GM19395 (cell line): ENCODE results near the gene SLC2A14.
"Not testable (repeated sequence)": the region's sequence is repeated elsewhere in the genome, so short reads cannot be mapped to it uniquely, and the experiment has no call there.

ENCODE experiments used
- ATAC-seq: cut with Tn5 transposase; IDR thresholded peaks from one replicate; pipeline ENCODE4 v1.9.1; 2021; ENCODE audit warnings: mild to moderate bottlenecking, moderate library complexity; ENCODE audit not compliant: unreplicated experiment

SLC2A14 gene

GRCh38 chr12:7877420-7877819, 4.7 kb upstream of the SLC2A14 start:
- no peak for ATAC-seq

- ATAC-seq = no peak
These were observed 2.4 kb downstream of the SLC2A14 start for GRCh38 chr12:7870335-7870734.

- ATAC-seq = no peak
These were observed 3.6 kb downstream of the SLC2A14 start for GRCh38 chr12:7869137-7869536.

GRCh38 chr12:7868391-7868790, 4.3 kb downstream of the SLC2A14 start:
- no peak for ATAC-seq

GRCh38 chr12:7864601-7865150, 8.0 kb downstream of the SLC2A14 start:
- no peak for ATAC-seq

GRCh38 chr12:7862814-7863348, 9.8 kb downstream of the SLC2A14 start:
- not testable (repeated sequence) for ATAC-seq

GRCh38 chr12:7862301-7862700, 10.4 kb downstream of the SLC2A14 start:
- ATAC-seq = not testable (repeated sequence)

GRCh38 chr12:7859552-7859951, 13.2 kb downstream of the SLC2A14 start:
- no peak for ATAC-seq

GRCh38 chr12:7857971-7858370, 14.7 kb downstream of the SLC2A14 start:
- no peak for ATAC-seq

GRCh38 chr12:7856516-7856915, 16.2 kb downstream of the SLC2A14 start:
- ATAC-seq = no peak

GRCh38 chr12:7853557-7853956, 19.2 kb downstream of the SLC2A14 start:
- no peak for ATAC-seq

- not testable (repeated sequence) for ATAC-seq
These were observed 21.1 kb downstream of the SLC2A14 start for GRCh38 chr12:7851622-7852081.

GRCh38 chr12:7850099-7850498, 22.6 kb downstream of the SLC2A14 start:
- not testable (repeated sequence) for ATAC-seq

GRCh38 chr12:7848098-7848422, 24.7 kb downstream of the SLC2A14 start:
- ATAC-seq = not testable (repeated sequence)

- not testable (repeated sequence) for ATAC-seq
These were observed 25.3 kb downstream of the SLC2A14 start for GRCh38 chr12:7847226-7848097.

GRCh38 chr12:7844116-7844515, 28.6 kb downstream of the SLC2A14 start:
- no peak for ATAC-seq

GRCh38 chr12:7843583-7843982, 29.1 kb downstream of the SLC2A14 start:
- ATAC-seq = not testable (repeated sequence)

- not testable (repeated sequence) for ATAC-seq
These were observed 29.6 kb downstream of the SLC2A14 start for GRCh38 chr12:7843149-7843548.

GRCh38 chr12:7842444-7842843, 30.3 kb downstream of the SLC2A14 start:
- ATAC-seq = not testable (repeated sequence)

GRCh38 chr12:7839848-7840247, 32.9 kb downstream of the SLC2A14 start:
- ATAC-seq = not testable (repeated sequence)

GRCh38 chr12:7839226-7839625, 33.5 kb downstream of the SLC2A14 start:
- not testable (repeated sequence) for ATAC-seq

GRCh38 chr12:7837366-7837765, 35.3 kb downstream of the SLC2A14 start:
- no peak for ATAC-seq
